CD4-positive, alpha-beta T cell treated with Interleukin-4 for 4 hours (primary cell): Measurements from ENCODE around the gene RALGPS1.
"Not testable (repeated sequence)": the region's sequence is repeated elsewhere in the genome, so short reads cannot be mapped to it uniquely, and the experiment has no call there.

ENCODE experiments used
- DNase-seq: peaks from one replicate; pipeline ENCODE4 v3.0.0-alpha.2; 2020

RALGPS1 gene

GRCh38 chr9:127142291-127142690, 227.7 kb downstream of the RALGPS1 start:
- DNase-seq: no peak

- no peak for DNase-seq
These were observed 228.4 kb downstream of the RALGPS1 start for GRCh38 chr9:127142931-127143464.

DNA sequence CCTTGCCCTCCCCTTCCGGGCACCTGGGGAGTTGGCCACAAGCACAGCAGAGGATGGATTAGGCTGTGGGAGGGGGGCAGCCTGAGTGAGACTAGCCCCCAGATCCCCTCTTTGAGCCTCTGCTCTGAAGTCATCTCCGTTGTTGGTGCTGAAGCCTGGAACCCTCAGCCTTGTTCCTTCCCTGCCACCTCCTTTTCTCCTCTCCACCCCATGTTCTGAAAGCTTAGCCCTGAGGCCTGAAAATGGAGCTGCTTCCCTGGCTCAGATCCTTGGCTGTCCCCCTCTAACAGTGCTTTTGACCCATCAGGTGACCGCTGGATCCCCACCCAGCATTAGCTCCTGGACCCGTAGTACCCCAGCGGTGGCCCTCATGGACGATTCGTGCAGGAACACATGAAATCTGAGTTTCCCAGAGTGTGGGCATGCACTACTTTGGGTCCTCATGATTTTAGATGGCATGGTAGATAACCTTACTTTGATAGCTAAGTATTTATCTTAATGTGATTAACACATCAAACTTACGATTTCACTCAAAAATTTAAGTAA, 229.4 kb downstream of the RALGPS1 start:
- DNase-seq: no peak

- DNase-seq: no peak
These were observed 230.3 kb downstream of the RALGPS1 start for GRCh38 chr9:127144670-127145445.

GRCh38 chr9:127146841-127147240, 232.3 kb downstream of the RALGPS1 start:
- not testable (repeated sequence) for DNase-seq

GRCh38 chr9:127147251-127147650, 232.7 kb downstream of the RALGPS1 start:
- no peak for DNase-seq

GRCh38 chr9:127148014-127148413, 233.4 kb downstream of the RALGPS1 start:
- no peak for DNase-seq

- no peak for DNase-seq
These were observed 234.4 kb downstream of the RALGPS1 start for GRCh38 chr9:127149010-127149409.

DNA sequence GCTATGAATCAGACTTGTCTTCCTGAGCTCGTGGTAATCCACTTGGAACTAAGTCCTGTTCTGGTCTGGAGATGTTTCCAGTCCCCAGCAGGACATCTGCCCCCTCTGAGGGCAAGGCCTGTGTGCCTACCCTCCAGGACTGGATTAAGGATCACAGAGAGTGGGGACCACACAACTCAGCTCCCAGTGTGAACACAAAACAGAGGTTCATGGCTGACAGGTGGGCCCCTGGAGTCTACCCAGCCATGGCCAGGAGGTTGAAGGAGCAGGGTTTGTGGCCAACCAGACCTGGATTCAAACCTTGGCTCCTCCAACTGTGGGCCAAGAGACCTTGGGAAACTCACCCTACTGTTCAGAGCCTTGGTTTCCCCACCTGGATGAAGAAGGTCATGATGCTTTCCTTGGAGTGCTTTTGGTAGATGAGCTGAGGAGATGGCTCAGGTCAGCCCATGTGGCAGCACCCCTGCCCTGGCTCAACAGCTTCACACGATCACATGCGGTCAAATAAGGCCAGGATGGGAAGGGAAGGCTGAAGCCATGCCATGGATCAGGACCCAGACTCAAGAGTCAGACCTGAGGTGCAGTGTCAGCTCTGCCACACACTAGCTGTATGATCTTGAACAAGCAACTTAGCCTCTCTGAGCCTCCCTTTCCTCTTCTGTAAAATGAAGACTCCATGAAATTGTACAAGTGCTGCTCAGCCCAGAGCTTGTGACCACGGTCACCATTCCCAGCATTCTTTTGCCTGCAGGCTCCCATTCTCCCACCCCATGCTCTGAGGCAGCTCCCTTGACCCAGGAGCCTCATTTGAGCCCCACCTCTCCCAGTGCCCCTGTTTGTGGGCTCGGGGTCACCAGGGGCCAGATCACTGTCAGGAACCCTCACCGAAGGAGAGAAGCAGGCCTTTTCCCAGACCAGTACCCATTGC, 235.1 kb downstream of the RALGPS1 start:
- DNase-seq: no peak

DNA sequence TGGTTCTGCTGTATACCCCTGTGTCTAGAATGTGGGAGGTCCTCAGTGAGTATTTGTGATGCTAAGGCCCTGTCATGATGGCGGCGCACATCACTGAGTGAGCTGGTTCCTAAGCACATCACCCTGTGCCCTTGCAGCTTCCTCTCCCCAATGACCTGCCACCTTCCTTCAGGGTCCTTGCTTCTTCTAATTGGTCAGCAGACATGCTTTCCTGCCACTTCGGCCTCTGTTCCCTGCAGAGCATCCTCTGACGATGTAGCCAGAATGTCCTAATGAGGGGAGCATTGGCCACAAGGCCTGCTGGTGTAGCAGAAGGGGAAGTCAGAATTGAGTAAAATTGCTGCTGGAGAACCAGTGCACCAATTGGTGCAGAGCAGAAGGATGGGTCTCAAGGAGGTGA, 238.9 kb downstream of the RALGPS1 start:
- DNase-seq: no peak

DNA sequence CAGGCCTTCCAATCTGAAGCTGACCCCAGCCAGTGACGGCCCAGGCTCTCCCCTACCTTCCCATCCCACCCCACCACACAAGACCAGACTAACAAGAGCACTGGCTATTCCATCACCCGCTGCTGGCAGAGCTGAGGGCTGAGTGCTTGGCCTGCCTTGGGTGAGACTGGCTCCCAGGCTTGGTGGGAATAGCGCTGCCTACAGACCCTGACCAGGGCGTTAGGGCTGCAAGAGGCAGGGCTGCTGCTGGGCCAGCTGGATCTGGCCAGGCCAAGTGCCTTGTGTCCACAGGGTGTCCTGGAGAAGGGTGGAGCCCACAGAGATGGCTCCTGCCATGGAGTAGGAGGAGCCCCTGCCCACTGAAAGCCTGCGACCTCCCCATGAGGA, 239.4 kb downstream of the RALGPS1 start:
- no peak for DNase-seq

DNA sequence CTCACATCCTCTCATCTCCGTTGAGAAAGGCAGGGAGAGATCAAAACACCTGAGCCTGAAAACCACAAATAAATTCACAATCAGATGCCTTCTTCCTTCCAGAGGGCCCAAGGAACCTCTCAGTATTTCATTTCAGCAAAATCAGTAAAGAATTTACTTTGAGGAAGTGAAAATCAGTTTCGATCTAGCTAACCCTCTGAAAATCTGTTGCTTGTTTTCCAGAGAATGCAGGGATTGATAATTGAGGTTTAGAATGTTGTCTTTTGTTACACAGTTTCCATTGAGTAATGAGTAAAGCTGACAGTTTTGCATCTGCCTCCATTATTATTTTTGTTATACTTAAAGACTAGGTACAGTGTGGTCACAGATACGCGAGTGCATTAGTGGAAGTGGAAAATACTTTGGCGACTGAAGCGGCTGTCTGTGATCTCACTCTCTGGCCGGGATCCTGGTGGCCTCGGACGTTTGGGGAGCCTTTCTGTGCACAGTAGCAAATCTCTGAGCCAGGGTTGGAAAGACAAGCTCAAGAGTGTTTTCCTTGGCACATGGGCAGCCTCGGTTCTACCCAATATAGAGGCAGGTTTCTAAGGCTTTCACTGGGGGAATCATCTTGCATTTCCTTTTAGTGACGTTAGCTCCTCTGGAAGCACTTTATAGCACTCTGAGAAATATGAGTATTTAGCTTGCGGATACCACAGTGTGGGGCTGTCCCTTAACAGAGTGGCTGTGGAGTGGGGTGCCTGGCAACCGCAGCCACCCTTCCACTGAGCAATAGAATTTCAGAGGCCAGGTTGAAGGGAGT, 240.0 kb downstream of the RALGPS1 start:
- no peak for DNase-seq

DNA sequence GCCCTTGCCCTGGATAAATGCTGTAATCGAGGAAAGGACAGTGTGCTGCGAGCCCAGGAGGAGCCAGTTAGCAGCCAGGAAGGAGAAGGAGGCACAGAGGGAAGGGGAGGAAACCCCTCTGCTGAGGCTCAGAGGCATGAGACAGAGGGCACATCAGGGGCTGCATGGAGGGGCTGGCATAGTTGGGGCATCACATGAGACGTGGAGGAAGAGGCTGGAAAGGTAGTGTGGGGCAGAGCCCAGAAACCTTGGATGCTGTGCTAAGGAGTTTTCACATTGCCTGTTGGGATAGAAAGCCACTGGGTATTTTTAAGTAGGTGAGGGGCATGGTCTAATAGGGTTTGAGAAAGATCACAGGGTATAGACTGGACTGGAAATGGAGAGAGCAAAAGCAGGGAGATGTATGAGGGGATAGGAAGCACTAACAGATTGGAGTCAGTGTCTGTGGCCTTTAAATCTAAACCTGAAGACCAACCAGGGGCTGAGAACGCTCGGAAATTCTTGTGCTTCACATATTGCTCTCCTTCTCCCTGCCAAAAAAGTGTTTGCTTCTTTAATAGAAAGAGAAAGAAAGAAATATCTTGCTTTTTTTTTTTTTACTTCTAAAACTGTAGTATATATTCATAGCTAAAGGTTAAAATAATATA, 240.9 kb downstream of the RALGPS1 start:
- no peak for DNase-seq

- DNase-seq: no peak
These were observed 244.3 kb downstream of the RALGPS1 start for GRCh38 chr9:127158786-127159324.

DNA sequence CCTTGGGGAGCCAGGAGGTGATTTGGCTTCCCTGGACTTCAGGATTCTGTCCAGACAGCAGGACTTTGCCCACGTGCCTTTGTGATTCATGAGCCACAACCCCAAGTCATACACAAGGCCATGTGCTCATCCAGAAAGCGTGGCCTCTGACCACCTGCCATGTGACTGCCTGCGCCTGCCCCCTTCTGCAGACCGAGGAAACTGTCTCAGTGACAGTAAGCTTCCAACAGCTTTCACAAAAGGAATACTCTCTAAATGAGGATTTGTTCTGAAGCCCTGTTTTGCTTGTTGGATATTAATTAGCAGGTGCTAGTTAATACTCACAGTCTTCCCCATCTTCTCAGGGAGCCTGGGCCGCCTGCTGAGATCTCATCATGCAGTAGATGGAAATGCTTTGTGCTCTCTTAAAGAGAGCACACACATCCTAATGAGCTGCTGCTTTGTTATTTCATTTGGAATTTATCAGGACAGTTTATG, 244.8 kb downstream of the RALGPS1 start:
- no peak for DNase-seq

GRCh38 chr9:127159949-127160610, 245.5 kb downstream of the RALGPS1 start:
- no peak for DNase-seq

GRCh38 chr9:127161081-127161624, 246.6 kb downstream of the RALGPS1 start:
- DNase-seq: no peak

GRCh38 chr9:127162046-127162863, 247.7 kb downstream of the RALGPS1 start:
- no peak for DNase-seq

GRCh38 chr9:127162864-127163365, 248.3 kb downstream of the RALGPS1 start:
- no peak for DNase-seq

GRCh38 chr9:127163409-127163808, 248.8 kb downstream of the RALGPS1 start:
- no peak for DNase-seq
